IMR-90 (cell line): ENCODE data around the gene CAGE1. TPM values are rescaled to one million over a fixed set of nuclear protein-coding genes. Genes with fewer than 3 reads are reported as not detected.
A peak's percentile ranks its signal among the peaks of the same experiment; 100 is the strongest.

Experiments
- ATAC-seq: fragments of 200-7000 bp; cut with Tn5 transposase; 2 replicates; pipeline ENCODE4 v1.9.1; 2020; ENCODE audit warnings: low read depth, mild to moderate bottlenecking, moderate library complexity
- BruUV-seq: library from RNA; stranded (reverse); fragments of 400-500 nt; replicated peaks from 2 replicates; lab custom pipeline; 2021; lab: Mats Ljungman, UMichigan
- CTCF ChIA-PET: fragments of 300-600 bp; formaldehyde crosslinking; extraction: SDS; loops from one replicate; lab custom pipeline; 2021; ENCODE audit warnings: antibody characterized with exemption; lab: Yijun Ruan, JAX
- POLR2A ChIA-PET: fragments of 300-600 bp; sonication (Branson Sonifier 250); formaldehyde crosslinking; loops from one replicate; lab custom pipeline; 2022; ENCODE audit warnings: antibody characterized with exemption; ENCODE audit not compliant: unreplicated experiment; lab: Charles Lee
- DNase-seq: peaks from one replicate; pipeline ENCODE4 v3.0.0; 2013
- H2AFZ ChIP-seq: replicated peaks from 2 replicates; pipeline ENCODE3; 2013; ENCODE audit warnings: low read length, mild to moderate bottlenecking; ENCODE audit not compliant: poor library complexity
- H2AK5ac ChIP-seq: 2 replicates; pipeline ENCODE4 v1.6.1; 2013; ENCODE audit warnings: low read depth, low read length, inconsistent platforms
- H2AK9ac ChIP-seq: replicated peaks from 2 replicates; pipeline ENCODE3; 2013; ENCODE audit warnings: mild to moderate bottlenecking, low read depth, low read length, moderate library complexity; ENCODE audit not compliant: poor library complexity
- H2BK120ac ChIP-seq: 2 replicates; pipeline ENCODE4 v1.6.1; 2013; ENCODE audit warnings: low read depth, low read length, inconsistent platforms
- H2BK15ac ChIP-seq: 3 replicates; pipeline ENCODE4 v1.6.1; 2013; ENCODE audit warnings: low read depth, low read length, inconsistent platforms
- H2BK20ac ChIP-seq: 2 replicates; pipeline ENCODE4 v1.6.1; 2013; ENCODE audit warnings: low read depth, mild to moderate bottlenecking, inconsistent platforms, low read length, moderate library complexity
- H2BK5ac ChIP-seq: 2 replicates; pipeline ENCODE4 v1.6.1; 2013; ENCODE audit warnings: mild to moderate bottlenecking, low read depth, low read length, inconsistent platforms; ENCODE audit not compliant: poor library complexity, severe bottlenecking
- H3K14ac ChIP-seq: replicated peaks from 2 replicates; pipeline ENCODE4 v1.6.1; 2013; ENCODE audit warnings: low read depth, low read length, inconsistent platforms
- H3K18ac ChIP-seq: 2 replicates; pipeline ENCODE4 v1.6.1; 2013; ENCODE audit warnings: low read depth, low read length, control low read depth
- H3K23ac ChIP-seq: 2 replicates; pipeline ENCODE4 v1.6.1; 2013; ENCODE audit warnings: low read depth, low read length, inconsistent platforms
- H3K27ac ChIP-seq: 2 replicates; pipeline ENCODE4 v1.5.1; 2013; ENCODE audit warnings: mild to moderate bottlenecking, control low read depth, low read length; ENCODE audit not compliant: insufficient read depth
- H3K27me3 ChIP-seq: 2 replicates; pipeline ENCODE4 v1.6.1; 2013; ENCODE audit warnings: low read length; ENCODE audit not compliant: control insufficient read depth, insufficient read depth
- H3K36me3 ChIP-seq: 2 replicates; pipeline ENCODE4 v1.6.1; 2013; ENCODE audit warnings: low read length, mixed read lengths; ENCODE audit not compliant: control insufficient read depth, insufficient read depth
- H3K4ac ChIP-seq: 2 replicates; pipeline ENCODE4 v1.6.1; 2013; ENCODE audit warnings: low read depth, low read length, inconsistent platforms
- H3K4me1 ChIP-seq: 2 replicates; pipeline ENCODE4 v1.6.1; 2013; ENCODE audit warnings: low read length, mixed read lengths; ENCODE audit not compliant: control insufficient read depth, insufficient read depth
- H3K4me2 ChIP-seq: 2 replicates; pipeline ENCODE4 v1.6.1; 2013; ENCODE audit warnings: low read depth, mild to moderate bottlenecking, control low read depth, low read length, moderate library complexity
- H3K4me3 ChIP-seq: 2 replicates; pipeline ENCODE4 v1.5.1; 2013; ENCODE audit warnings: low read depth, mild to moderate bottlenecking, control low read depth, low read length, moderate library complexity; ENCODE audit not compliant: insufficient read depth
- H3K56ac ChIP-seq: 2 replicates; pipeline ENCODE4 v1.6.1; 2013; ENCODE audit warnings: low read length, inconsistent platforms; ENCODE audit not compliant: insufficient read depth; ENCODE audit errors: extremely low read depth
- H3K79me1 ChIP-seq, 2 experiments: 2 replicates each; pipeline ENCODE4 v1.6.1; 2013; ENCODE audit warnings: low read length in 2 of 2, inconsistent platforms in 1 of 2, low read depth in 1 of 2
- H3K9ac ChIP-seq: 2 replicates; pipeline ENCODE4 v1.6.1; 2013; ENCODE audit warnings: low read depth, low read length, control low read depth
- H3K9me1 ChIP-seq: 2 replicates; pipeline ENCODE4 v1.6.1; 2013; ENCODE audit warnings: low read length, inconsistent platforms; ENCODE audit not compliant: insufficient read depth
- H3K9me3 ChIP-seq: 2 replicates; pipeline ENCODE4 v1.6.1; 2013; ENCODE audit warnings: low read length; ENCODE audit not compliant: control insufficient read depth, insufficient read depth
- H4K20me1 ChIP-seq: 2 replicates; pipeline ENCODE4 v1.6.1; 2013; ENCODE audit warnings: low read length, inconsistent platforms; ENCODE audit not compliant: insufficient read depth
- H4K5ac ChIP-seq: 2 replicates; pipeline ENCODE4 v1.6.1; 2013; ENCODE audit warnings: mild to moderate bottlenecking, low read depth, low read length, control low read depth
- H4K8ac ChIP-seq, 2 experiments: 2 replicates each; pipeline ENCODE4 v1.6.1; 2013; ENCODE audit warnings: low read depth in 2 of 2, low read length in 2 of 2, control low read depth in 1 of 2, inconsistent platforms in 1 of 2
- H4K91ac ChIP-seq: 2 replicates; pipeline ENCODE4 v1.6.1; 2013; ENCODE audit warnings: low read depth, low read length, inconsistent platforms; ENCODE audit not compliant: insufficient read depth
- CEBPB ChIP-seq: IDR thresholded peaks from 2 replicates; pipeline ENCODE4 v1.6.1; 2012; ENCODE audit warnings: low read depth, low read length, improper control_type of control experiment
- CTCF ChIP-seq: conservative IDR thresholded peaks from 2 replicates; pipeline ENCODE4 v1.5.1; 2012; ENCODE audit warnings: mild to moderate bottlenecking, low read depth, low read length, improper control_type of control experiment
- ELK1 ChIP-seq: fragments of 150-350 bp; IDR thresholded peaks from 2 replicates; pipeline ENCODE4 v1.6.1; 2016; ENCODE audit warnings: low read depth, mild to moderate bottlenecking, low read length, moderate library complexity, borderline replicate concordance
- FOS ChIP-seq: fragments of 150-350 bp; IDR thresholded peaks from 2 replicates; pipeline ENCODE4 v1.6.1; 2016; ENCODE audit warnings: low read depth, low read length
- MAZ ChIP-seq: IDR thresholded peaks from 2 replicates; pipeline ENCODE4 v1.6.1; 2012; ENCODE audit warnings: low read depth, mild to moderate bottlenecking, low read length, improper control_type of control experiment, moderate library complexity, borderline replicate concordance
- MXI1 ChIP-seq: IDR thresholded peaks from 2 replicates; pipeline ENCODE4 v1.6.1; 2012; ENCODE audit warnings: low read depth, mild to moderate bottlenecking, low read length, moderate library complexity, borderline replicate concordance
- RAD21 ChIP-seq: IDR thresholded peaks from 2 replicates; pipeline ENCODE4 v1.6.1; 2012; ENCODE audit warnings: low read length, improper control_type of control experiment
- RCOR1 ChIP-seq: IDR thresholded peaks from 2 replicates; pipeline ENCODE4 v1.6.1; 2012; ENCODE audit warnings: mild to moderate bottlenecking, low read length, improper control_type of control experiment; ENCODE audit not compliant: insufficient replicate concordance
- WGBS, 2 experiments: methylation state at CpG; one replicate each; pipeline versions ENCODE4 v1.1.5 to v1.1.7; 2013; ENCODE audit warnings: missing lambda C conversion rate in 2 of 2; ENCODE audit not compliant: insufficient read length in 1 of 2; ENCODE audit errors: extremely low coverage in 2 of 2; 5-methylcytosine and 5-hydroxymethylcytosine counted together
- dilution Hi-C: fragments of 300-500 bp; cut with HindIII; formaldehyde crosslinking; loops from one replicate; pipeline ENCODE4 v1.14.3; 2018; ENCODE audit warnings: low sequenced_read_pairs; ENCODE audit not compliant: unreplicated experiment
- in situ Hi-C: fragments of 300-500 bp; cut with MboI; formaldehyde crosslinking; loops from 3 replicates; pipeline ENCODE4 v1.14.3; 2019; ENCODE audit warnings: low sequenced_read_pairs, inconsistent platforms, mixed read lengths
- intact Hi-C: fragments of 100-400 bp; cut with micrococcal nuclease; formaldehyde crosslinking; loops from 2 replicates; pipeline ENCODE4 v1.10.0; 2022
- polyA plus RNA-seq, 3 experiments: library from polyadenylated mRNA; depleted of rRNA; stranded (reverse); fragments of >200 nt; gene quantifications; 2 replicates each; pipeline ENCODE4 v1.2.3, GENCODE V29; 2012; ENCODE audit warnings: low replicate concordance in 1 of 3
- total RNA-seq: library from RNA; depleted of rRNA; stranded (reverse); fragments of >200 nt; gene quantifications from 2 replicates; pipeline ENCODE4 v1.2.3, GENCODE V29; 2012

CAGE1 gene
- total and polyA plus RNA-seq, 2 of the 4 experiments (the other 2 are of a cell fraction): not detected

- no peak overlapping the region for H3K9ac ChIP-seq
- peaks cover 3% of the 10 kb centered on the region; the same call in 1 of the 2 replicates for H3K9me1 ChIP-seq
- H3K4me2 ChIP-seq: 0 out of 2 replicates have a peak overlapping the region, but pooled peaks have one; percentile 9
- H4K91ac ChIP-seq: no peak overlapping the region
- no peak for DNase-seq
- H3K36me3 ChIP-seq: no peaks in the 10 kb centered on the region
- H3K18ac ChIP-seq: no peak overlapping the region
- no peak overlapping the region for H2AK9ac ChIP-seq
- no peak for TF ChIP-seq RAD21
- TF ChIP-seq CTCF: no peak
- TF ChIP-seq CEBPB: no peak
- TF ChIP-seq ELK1: no peak
- TF ChIP-seq RCOR1: no peak
- no peak for TF ChIP-seq FOS
- no peak for TF ChIP-seq MXI1
- TF ChIP-seq MAZ: no peak
- H2AFZ ChIP-seq: peak overlapping the region; percentile 68
- no peak overlapping the region for H2BK20ac ChIP-seq
- H4K20me1 ChIP-seq: no peaks in the 10 kb centered on the region
- H2BK15ac ChIP-seq: no peak overlapping the region
- CTCF ChIA-PET: interaction anchor here (0.5 kb wide), 1 partner anchor 76 kb away, joined by 3 read pairs; no protein-coding TSS in a partner anchor
- H3K56ac ChIP-seq: no peak overlapping the region
- ATAC-seq: peak; percentile 32; the same call in 1 of the 2 replicates
- H4K8ac ChIP-seq: no peak overlapping the region
- no peak overlapping the region for H2BK120ac ChIP-seq
- no peak overlapping the region for H3K4me3 ChIP-seq
- no peak overlapping the region for H3K27ac ChIP-seq
- 30% methylated on average over 2 of the region's 16 CpGs; no CpG with 5 or more reads in 1 of the 2 experiments for WGBS, 2 experiments
- H3K9me3 ChIP-seq: no peaks in the 10 kb centered on the region
- in situ Hi-C loops: no loop called here
- H3K27me3 ChIP-seq: no peaks in the 10 kb centered on the region; the same call in 1 of the 2 replicates
- no peak overlapping the region for H3K14ac ChIP-seq
- POLR2A ChIA-PET: no interaction called here
- no peaks in the 10 kb centered on the region for H3K79me1 ChIP-seq
- H2AK5ac ChIP-seq: no peak overlapping the region
- H4K5ac ChIP-seq: no peak overlapping the region
- H3K23ac ChIP-seq: no peak overlapping the region
- BruUV-seq: no TSS peak
- peaks cover 5% of the 10 kb centered on the region; the same call in 1 of the 2 replicates for H3K4me1 ChIP-seq
- H2BK5ac ChIP-seq: no peak overlapping the region
- intact Hi-C loops: no loop called here
- no peak overlapping the region for H3K4ac ChIP-seq
- dilution Hi-C loops: no loop called here
Observed at GRCh38 chr6:7432391-7433120, 43.0 kb upstream of the CAGE1 start.
